ENCODE measurements around the gene MOSPD3. TPM values are rescaled to one million over a fixed set of nuclear protein-coding genes. Genes with fewer than 3 reads are reported as not detected.

The MOSPD3 gene
- total RNA-seq, 3 donors from 2014 or later, result 11.9 to 17.2 (median 14.4) TPM

DNA sequence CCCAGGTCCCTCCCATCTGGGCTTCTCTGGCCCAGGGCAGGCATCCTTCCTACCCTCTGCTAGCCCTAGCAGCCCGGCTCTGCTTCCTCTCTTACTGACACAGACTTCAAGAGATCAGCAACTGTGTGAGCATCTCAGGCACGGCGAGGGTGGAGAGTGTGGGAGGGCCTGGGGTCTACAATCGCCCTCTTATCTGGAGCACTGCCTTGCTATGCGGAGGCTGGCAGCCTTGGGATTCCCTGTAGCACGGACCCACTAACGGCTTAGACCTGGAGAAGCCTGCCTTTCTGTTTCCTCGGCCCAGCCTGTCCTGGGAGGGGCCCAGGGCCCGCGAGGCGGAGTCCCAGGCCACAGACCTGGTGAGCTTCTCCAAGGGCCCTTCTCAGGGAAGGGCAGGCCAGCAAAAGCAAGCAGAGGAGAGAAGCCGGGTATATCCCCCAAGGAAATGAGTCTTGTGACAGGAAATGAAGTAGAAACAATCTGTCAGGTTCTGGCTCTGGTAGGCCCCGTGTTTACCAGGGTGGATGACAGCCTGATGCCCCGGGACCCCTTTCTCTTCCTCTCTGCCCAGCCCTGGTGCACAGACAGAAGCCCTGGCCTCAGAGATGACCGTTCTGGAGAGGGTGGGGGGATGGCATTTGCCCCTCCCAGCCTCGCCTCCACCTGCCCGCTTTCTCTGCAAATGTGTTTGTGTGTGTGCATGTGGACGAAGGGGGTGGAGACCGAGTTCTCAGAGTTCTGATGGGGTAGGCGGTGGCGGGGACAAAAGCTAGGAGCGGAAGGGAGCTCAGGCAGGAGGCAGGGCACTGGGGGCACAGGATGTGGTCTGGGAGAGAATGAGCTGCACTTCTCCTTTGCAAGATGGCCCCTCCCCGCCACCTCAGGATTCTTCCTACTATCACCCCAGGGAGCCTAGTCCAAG is 28.9 kb upstream of the MOSPD3 start:
- no peaks in the 10 kb centered on the region for H3K9me3 ChIP-seq
- H3K4me1 ChIP-seq (ENCODE audit: low read depth), result peaks cover 31% of the 10 kb centered on the region
- no peak for ATAC-seq
- intact Hi-C loops (cut with DNase I, micrococcal nuclease), result no loop called here
- peaks cover 8% of the 10 kb centered on the region for H3K36me3 ChIP-seq (ENCODE audit: low read depth)
- TF ChIP-seq, protein P1, sequence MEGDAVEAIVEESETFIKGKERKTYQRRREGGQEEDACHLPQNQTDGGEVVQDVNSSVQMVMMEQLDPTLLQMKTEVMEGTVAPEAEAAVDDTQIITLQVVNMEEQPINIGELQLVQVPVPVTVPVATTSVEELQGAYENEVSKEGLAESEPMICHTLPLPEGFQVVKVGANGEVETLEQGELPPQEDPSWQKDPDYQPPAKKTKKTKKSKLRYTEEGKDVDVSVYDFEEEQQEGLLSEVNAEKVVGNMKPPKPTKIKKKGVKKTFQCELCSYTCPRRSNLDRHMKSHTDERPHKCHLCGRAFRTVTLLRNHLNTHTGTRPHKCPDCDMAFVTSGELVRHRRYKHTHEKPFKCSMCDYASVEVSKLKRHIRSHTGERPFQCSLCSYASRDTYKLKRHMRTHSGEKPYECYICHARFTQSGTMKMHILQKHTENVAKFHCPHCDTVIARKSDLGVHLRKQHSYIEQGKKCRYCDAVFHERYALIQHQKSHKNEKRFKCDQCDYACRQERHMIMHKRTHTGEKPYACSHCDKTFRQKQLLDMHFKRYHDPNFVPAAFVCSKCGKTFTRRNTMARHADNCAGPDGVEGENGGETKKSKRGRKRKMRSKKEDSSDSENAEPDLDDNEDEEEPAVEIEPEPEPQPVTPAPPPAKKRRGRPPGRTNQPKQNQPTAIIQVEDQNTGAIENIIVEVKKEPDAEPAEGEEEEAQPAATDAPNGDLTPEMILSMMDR (IDR thresholded peaks at IDR 0.05), result no peak
- no peak overlapping the region for H3K4me3 ChIP-seq
- peak; percentile 66 to 89 (median 69) for DNase-seq

DNA sequence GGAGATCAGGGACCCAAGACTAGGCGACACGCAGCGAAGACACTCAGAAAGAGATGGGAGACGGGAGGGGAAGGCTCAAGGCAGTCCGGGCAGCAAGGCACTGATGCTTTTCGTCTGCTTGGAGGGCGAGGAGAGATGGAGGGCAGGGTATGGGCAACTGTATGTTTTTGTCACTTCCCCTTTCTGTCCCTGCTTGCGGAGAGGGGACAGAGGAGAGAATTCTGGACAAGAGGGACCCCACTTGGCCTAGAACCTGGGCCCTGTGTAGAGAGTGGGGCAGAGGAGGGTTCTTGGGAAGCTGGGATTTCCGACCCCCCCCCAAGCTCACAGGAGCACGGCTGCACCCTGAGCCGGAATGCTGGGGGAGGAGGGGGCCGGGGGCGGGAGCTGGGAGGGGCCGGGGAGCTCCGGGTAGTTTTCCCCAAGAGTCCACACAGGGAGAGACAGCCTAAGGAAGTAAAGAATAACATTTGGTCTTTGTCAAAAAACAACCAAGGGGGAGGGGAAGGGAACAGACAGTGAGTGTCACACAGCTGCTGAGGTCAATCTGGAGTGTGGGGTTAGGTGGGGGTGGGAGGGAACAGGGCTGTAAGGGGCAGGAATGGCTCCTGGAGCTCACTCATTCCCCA is 28.2 kb upstream of the MOSPD3 start:
- TF ChIP-seq, protein P1 (IDR thresholded peaks at IDR 0.05), result no peak
- DNase-seq, result peak in 2 of 3 donors; percentile 45 to 53
- Histone ChIP-seq H3K4me3 (no peak overlapping the region), H3K4me1 (ENCODE audit: low read depth) (peaks cover 31% of the 10 kb centered on the region), H3K36me3 (ENCODE audit: low read depth) (peaks cover 8% of the 10 kb centered on the region), H3K9me3 (no peaks in the 10 kb centered on the region)
- ATAC-seq, result no peak
- intact Hi-C loops (cut with DNase I, micrococcal nuclease), result no loop called here

DNA sequence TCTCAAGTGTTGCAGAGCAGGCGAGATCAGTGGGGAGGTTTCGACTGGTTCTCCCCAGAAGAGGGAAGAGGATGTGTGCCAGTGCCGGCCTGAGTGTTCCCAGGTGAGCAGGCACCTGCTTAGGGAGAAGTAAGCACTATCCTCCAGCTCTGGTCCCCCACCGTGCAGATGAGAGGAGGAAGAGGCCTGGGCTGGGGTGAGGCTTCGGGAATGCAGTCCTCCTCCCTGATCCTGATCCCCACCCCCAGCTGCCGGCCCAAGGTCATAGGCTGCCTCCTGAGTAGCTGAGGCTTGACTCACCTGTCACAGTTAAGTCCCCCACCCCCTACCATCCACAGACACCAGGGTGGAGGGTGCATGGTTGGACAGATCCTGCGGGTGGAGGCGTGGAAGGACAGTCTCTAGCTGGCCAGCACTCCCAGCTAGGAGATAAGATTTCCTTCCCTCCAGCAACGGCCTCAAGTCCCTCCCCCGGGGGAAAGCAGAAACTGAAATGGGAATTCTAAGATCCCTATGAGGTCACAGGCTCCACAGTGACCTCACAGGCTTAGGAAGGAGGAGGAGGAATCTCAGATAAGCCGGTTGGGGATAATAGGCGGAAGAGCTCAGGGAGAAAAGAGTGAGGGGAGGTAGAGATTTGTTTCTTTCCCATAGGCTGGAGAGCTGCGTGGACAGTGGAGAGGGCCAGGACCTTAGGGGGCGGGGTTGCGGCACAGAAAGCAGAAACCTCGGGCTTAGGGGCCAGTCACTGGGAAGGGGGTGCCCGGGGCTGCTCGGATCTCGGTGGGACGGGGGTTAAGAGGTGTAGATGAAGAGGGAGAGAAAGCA is 27.4 kb upstream of the MOSPD3 start:
- DNase-seq, result peak; percentile 69 to 84 (median 79)
- peak; percentile 3 for ATAC-seq
- Histone ChIP-seq H3K36me3 (ENCODE audit: low read depth) (peaks cover 8% of the 10 kb centered on the region), H3K4me1 (ENCODE audit: low read depth) (peaks cover 31% of the 10 kb centered on the region), H3K9me3 (no peaks in the 10 kb centered on the region), H3K4me3 (peak overlapping the region; percentile 98)
- intact Hi-C loops (cut with DNase I, micrococcal nuclease), result no loop called here
- TF ChIP-seq, protein P1 (IDR thresholded peaks at IDR 0.05), result no peak

DNA sequence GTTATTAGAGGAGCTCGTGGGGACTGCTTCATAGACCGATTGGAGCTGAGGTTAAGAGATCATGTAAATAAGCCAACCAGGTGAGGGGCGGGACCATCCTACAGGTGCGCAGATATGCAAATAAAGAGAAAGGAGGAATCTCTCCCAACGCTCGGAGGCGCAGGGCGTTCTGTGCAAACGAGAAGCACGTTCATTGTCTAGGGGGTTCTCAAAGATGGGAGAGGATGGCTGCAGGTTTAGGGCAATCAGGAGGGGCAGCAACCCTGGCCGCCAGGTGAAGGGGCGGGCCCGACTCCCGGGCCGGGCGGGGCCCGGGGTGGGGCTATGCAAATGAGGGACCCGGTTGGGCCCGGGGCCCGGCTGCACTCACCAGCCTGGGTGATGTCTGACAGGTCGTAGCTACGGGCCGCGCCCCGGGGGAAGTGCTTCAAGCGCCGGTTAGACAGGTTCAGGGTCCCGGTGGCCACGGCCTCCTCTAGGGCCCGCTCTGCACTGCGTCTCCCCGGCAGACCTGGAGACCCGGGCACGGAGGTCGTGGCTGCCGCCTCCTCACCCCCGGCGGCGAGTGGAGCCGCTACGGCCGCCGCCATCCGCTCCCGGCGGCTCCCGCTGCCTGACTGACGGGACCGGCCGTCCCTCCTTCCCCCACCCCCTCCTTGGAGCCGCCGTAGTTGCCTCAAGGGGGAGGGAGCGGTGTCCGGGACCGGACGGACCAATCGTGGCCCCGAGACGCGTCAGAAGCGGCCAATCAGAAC is 26.7 kb upstream of the MOSPD3 start, which contains the start of gene LRCH4:
LRCH4 (minus strand) TSS at position 619 of the 755 bp plus-strand sequence; CDS start at position 590, 29 bp downstream.
- DNase-seq, result peak; percentile 85 to 88 (median 87)
- intact Hi-C loops (cut with DNase I, micrococcal nuclease), result no loop called here
- peaks cover 8% of the 10 kb centered on the region for H3K36me3 ChIP-seq (ENCODE audit: low read depth)
- H3K9me3 ChIP-seq, result no peaks in the 10 kb centered on the region
- H3K4me1 ChIP-seq (ENCODE audit: low read depth), result peaks cover 31% of the 10 kb centered on the region
- ATAC-seq, result peak; percentile 85
- H3K4me3 ChIP-seq, result peak within 1 kb of the TSS; percentile 98
- TF ChIP-seq, protein P1 (IDR thresholded peaks at IDR 0.05), result no peak
